GM23248 (cell line): ENCODE data around the gene PRSS57. TPM values are rescaled to one million over a fixed set of nuclear protein-coding genes. Genes with fewer than 3 reads are reported as not detected.

Experiments
- DNase-seq: peaks from one replicate; pipeline ENCODE4 v3.0.0-alpha.2; 2015
- H2AFZ ChIP-seq: fragments of 200-600 bp; sonication (generic); 2 replicates; pipeline ENCODE4 v1.6.1; 2016; ENCODE audit warnings: antibody characterized with exemption
- H3F3A ChIP-seq: fragments of 200-600 bp; sonication (generic); 2 replicates; pipeline ENCODE4 v1.6.1; 2016; ENCODE audit warnings: mild to moderate bottlenecking, antibody characterized with exemption, mixed run types; ENCODE audit not compliant: insufficient read depth
- H3K27ac ChIP-seq: fragments of 200-600 bp; sonication (generic); 2 replicates; pipeline ENCODE4 v1.5.1; 2016; ENCODE audit warnings: mild to moderate bottlenecking
- H3K27me3 ChIP-seq: fragments of 200-600 bp; sonication (generic); replicated peaks from 2 replicates; pipeline ENCODE4 v1.6.1; 2016; ENCODE audit warnings: mild to moderate bottlenecking; ENCODE audit not compliant: insufficient read depth
- H3K36me3 ChIP-seq: fragments of 200-600 bp; sonication (generic); 2 replicates; pipeline ENCODE4 v1.6.1; 2016; ENCODE audit warnings: low read depth, mild to moderate bottlenecking
- H3K4me1 ChIP-seq: fragments of 200-600 bp; sonication (generic); 2 replicates; pipeline ENCODE4 v1.6.1; 2016; ENCODE audit warnings: mild to moderate bottlenecking; ENCODE audit not compliant: insufficient read depth
- H3K4me2 ChIP-seq: fragments of 200-600 bp; sonication (generic); one replicate; pipeline ENCODE4 v1.6.1; 2016; ENCODE audit warnings: mild to moderate bottlenecking; ENCODE audit not compliant: unreplicated experiment
- H3K4me3 ChIP-seq: fragments of 200-600 bp; sonication (generic); 2 replicates; pipeline ENCODE4 v1.5.1; 2016; ENCODE audit warnings: mild to moderate bottlenecking
- H3K79me2 ChIP-seq: fragments of 200-600 bp; sonication (generic); 2 replicates; pipeline ENCODE4 v1.6.1; 2016; ENCODE audit warnings: mild to moderate bottlenecking; ENCODE audit not compliant: insufficient read depth
- H3K9ac ChIP-seq: fragments of 200-600 bp; sonication (generic); 2 replicates; pipeline ENCODE4 v1.6.1; 2016; ENCODE audit warnings: mild to moderate bottlenecking
- H3K9me2 ChIP-seq: fragments of 200-600 bp; sonication (generic); 2 replicates; pipeline ENCODE4 v1.6.1; 2016; ENCODE audit warnings: mixed run types, mild to moderate bottlenecking, moderate library complexity; ENCODE audit not compliant: insufficient read depth
- H3K9me3 ChIP-seq: fragments of 200-600 bp; sonication (generic); one replicate; pipeline ENCODE4 v1.6.1; 2017; ENCODE audit warnings: low read depth
- H4K20me1 ChIP-seq: fragments of 200-600 bp; sonication (generic); 2 replicates; pipeline ENCODE4 v1.6.0; 2016; ENCODE audit not compliant: insufficient read depth
- EZH2 ChIP-seq: fragments of 200-600 bp; sonication (generic); IDR thresholded peaks from 2 replicates; pipeline ENCODE4 v1.6.1; 2018; ENCODE audit warnings: antibody characterized with exemption, mild to moderate bottlenecking; ENCODE audit not compliant: insufficient read depth, poor library complexity, severe bottlenecking
- EZH2phosphoT487 ChIP-seq: fragments of 200-600 bp; sonication (generic); IDR thresholded peaks from 2 replicates; pipeline ENCODE4 v1.6.1; 2018; ENCODE audit warnings: antibody characterized with exemption, moderate library complexity, mild to moderate bottlenecking, low read depth; ENCODE audit not compliant: insufficient read depth
- WGBS, 2 experiments: methylation state at CpG; one replicate each; pipeline ENCODE4 v1.1.6; 2015 to 2017; ENCODE audit warnings: low lambda C conversion rate in 2 of 2, low coverage in 1 of 2; ENCODE audit errors: missing lambda C conversion rate in 2 of 2; 5-methylcytosine and 5-hydroxymethylcytosine counted together
- in situ Hi-C: fragments of 300-500 bp; cut with MboI; formaldehyde crosslinking; loops from 2 replicates; pipeline ENCODE4 v1.15.0; 2020
- polyA plus RNA-seq: library from polyadenylated mRNA; unstranded; fragments of >200 nt; fragmentation: Nextera tagmentation; extraction: Ambion mirVana; gene quantifications from 2 replicates; pipeline ENCODE4 v1.2.1, GENCODE V29; 2016
- total RNA-seq: library from RNA; depleted of rRNA; stranded (reverse); fragments of >200 nt; shearing (Covaris generic); gene quantifications from 2 replicates; pipeline ENCODE4 v1.2.3, GENCODE V29; 2014

PRSS57 gene
- total and polyA plus RNA-seq, 2 experiments from 2014 or later = not detected

- no peak for TF ChIP-seq EZH2
- TF ChIP-seq EZH2phosphoT487 = no peak
- no peaks in the 10 kb centered on the region; the same call in 1 of the 2 replicates for H3F3A ChIP-seq
- H3K4me1 ChIP-seq = peaks cover 5% of the 10 kb centered on the region; the same call in 1 of the 2 replicates
- H3K9me3 ChIP-seq = no peaks in the 10 kb centered on the region
- no peak overlapping the region for H3K4me2 ChIP-seq
- H3K27ac ChIP-seq = peak overlapping the region; percentile 72
- peak overlapping the region; percentile 74; the same call in 1 of the 2 replicates for H2AFZ ChIP-seq
- in situ Hi-C loops = no loop called here
- H3K79me2 ChIP-seq = peaks cover 19% of the 10 kb centered on the region; the same call in 1 of the 2 replicates
- H4K20me1 ChIP-seq = no peaks in the 10 kb centered on the region
- H3K36me3 ChIP-seq = no peaks in the 10 kb centered on the region
- DNase-seq = peak; percentile 96
- H3K9me2 ChIP-seq = no peaks in the 10 kb centered on the region
- H3K9ac ChIP-seq = peak overlapping the region; percentile 70; the same call in 1 of the 2 replicates
- peak overlapping the region; percentile 66 for H3K4me3 ChIP-seq
- H3K27me3 ChIP-seq = no peaks in the 10 kb centered on the region
- WGBS, 2 experiments = 80 to 94% methylated on average over 28 to 54 of the region's 54 CpGs
Measured at GRCh38 chr19:681029-682019, 13.9 kb downstream of the PRSS57 start.

GRCh38 chr19:680287-681028 lies 14.8 kb downstream of the PRSS57 start:
- Histone ChIP-seq H3K79me2 (peaks cover 19% of the 10 kb centered on the region; the same call in 1 of the 2 replicates), H3F3A (no peaks in the 10 kb centered on the region; the same call in 1 of the 2 replicates), H3K4me1 (peaks cover 5% of the 10 kb centered on the region; the same call in 1 of the 2 replicates), H3K9me3 (no peaks in the 10 kb centered on the region), H3K9ac (peak overlapping the region; percentile 92), H3K27ac (peak overlapping the region; percentile 83), H3K27me3 (no peaks in the 10 kb centered on the region), H4K20me1 (no peaks in the 10 kb centered on the region), H3K4me2 (peak overlapping the region; percentile 61), H3K36me3 (no peaks in the 10 kb centered on the region), H3K9me2 (no peaks in the 10 kb centered on the region), H3K4me3 (peak overlapping the region; percentile 75), H2AFZ (peak overlapping the region; percentile 74)
- WGBS, 2 experiments = 1% methylated on average over 38 to 44 of the region's 70 CpGs
- in situ Hi-C loops = no loop called here
- peak; percentile 99 for DNase-seq
- TF ChIP-seq EZH2phosphoT487 (no peak), EZH2 (no peak)

GRCh38 chr19:679418-680286 lies 15.6 kb downstream of the PRSS57 start:
- H3K4me1 ChIP-seq = peaks cover 5% of the 10 kb centered on the region; the same call in 1 of the 2 replicates
- H3K27me3 ChIP-seq = no peaks in the 10 kb centered on the region
- H3F3A ChIP-seq = no peaks in the 10 kb centered on the region; the same call in 1 of the 2 replicates
- no peaks in the 10 kb centered on the region for H3K9me3 ChIP-seq
- H3K9me2 ChIP-seq = no peaks in the 10 kb centered on the region
- peak overlapping the region; percentile 83 for H3K27ac ChIP-seq
- no peak overlapping the region for H2AFZ ChIP-seq
- H3K36me3 ChIP-seq = no peaks in the 10 kb centered on the region
- H3K4me3 ChIP-seq = peak overlapping the region; percentile 75
- peak overlapping the region; percentile 64 for H3K4me2 ChIP-seq
- peaks cover 19% of the 10 kb centered on the region; the same call in 1 of the 2 replicates for H3K79me2 ChIP-seq
- WGBS, 2 experiments = 5 to 13% methylated on average over 17 to 38 of the region's 69 CpGs
- no peak for TF ChIP-seq EZH2phosphoT487
- TF ChIP-seq EZH2 = no peak
- in situ Hi-C loops = no loop called here
- DNase-seq = peak; percentile 90
- H4K20me1 ChIP-seq = no peaks in the 10 kb centered on the region
- peak overlapping the region; percentile 92 for H3K9ac ChIP-seq
